ENCODE data around the gene TAS1R3.
"Not testable (repeated sequence)": the region's sequence is repeated elsewhere in the genome, so short reads cannot be mapped to it uniquely, and the experiment has no call there.

The TAS1R3 gene

DNA sequence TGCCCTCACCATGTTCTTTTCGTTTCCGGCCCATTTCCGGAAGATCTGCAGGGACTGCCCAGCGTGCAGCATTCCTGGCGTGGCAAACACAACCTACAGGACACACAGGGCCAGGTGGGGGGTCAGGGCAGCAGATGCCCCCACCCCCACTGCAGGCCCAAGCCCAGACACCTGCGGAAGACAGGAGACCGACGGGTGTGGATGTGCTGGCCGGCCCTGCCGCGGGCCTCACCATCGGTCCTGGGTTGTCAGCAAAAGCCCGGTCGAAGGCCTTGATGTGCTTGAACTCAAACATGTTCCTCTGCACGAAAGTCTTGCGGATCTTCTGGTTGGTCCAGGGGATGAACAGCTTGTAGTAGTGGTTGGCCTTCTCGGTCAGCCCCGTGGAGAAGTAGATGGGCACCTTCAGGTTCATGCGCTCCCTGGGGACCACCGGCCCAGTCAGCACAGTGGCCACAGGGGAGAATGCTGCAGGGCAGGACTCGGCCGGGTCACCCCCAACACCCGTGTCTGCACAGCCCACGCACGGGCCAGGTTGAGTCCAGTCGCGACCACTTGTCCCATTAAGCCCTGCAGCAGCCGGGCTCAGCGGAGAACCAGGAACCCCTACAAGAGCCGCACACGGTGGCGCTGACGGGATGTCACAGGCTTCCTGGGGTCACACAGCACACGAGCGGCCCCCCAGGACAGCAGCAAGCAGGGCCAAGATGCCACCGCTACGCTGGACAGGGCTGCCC is 17.4 kb upstream of the TAS1R3 start:
- in situ Hi-C loops (cut with HindIII; ENCODE audit: low sequenced_read_pairs) = no loop called here
- TF ChIP-seq, protein P1, sequence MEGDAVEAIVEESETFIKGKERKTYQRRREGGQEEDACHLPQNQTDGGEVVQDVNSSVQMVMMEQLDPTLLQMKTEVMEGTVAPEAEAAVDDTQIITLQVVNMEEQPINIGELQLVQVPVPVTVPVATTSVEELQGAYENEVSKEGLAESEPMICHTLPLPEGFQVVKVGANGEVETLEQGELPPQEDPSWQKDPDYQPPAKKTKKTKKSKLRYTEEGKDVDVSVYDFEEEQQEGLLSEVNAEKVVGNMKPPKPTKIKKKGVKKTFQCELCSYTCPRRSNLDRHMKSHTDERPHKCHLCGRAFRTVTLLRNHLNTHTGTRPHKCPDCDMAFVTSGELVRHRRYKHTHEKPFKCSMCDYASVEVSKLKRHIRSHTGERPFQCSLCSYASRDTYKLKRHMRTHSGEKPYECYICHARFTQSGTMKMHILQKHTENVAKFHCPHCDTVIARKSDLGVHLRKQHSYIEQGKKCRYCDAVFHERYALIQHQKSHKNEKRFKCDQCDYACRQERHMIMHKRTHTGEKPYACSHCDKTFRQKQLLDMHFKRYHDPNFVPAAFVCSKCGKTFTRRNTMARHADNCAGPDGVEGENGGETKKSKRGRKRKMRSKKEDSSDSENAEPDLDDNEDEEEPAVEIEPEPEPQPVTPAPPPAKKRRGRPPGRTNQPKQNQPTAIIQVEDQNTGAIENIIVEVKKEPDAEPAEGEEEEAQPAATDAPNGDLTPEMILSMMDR (IDR thresholded peaks at IDR 0.05; ENCODE audit: low read depth, low read length) = no peak
- no peak for DNase-seq (ENCODE audit: low read depth, low spot score)
- H3K4me3 ChIP-seq (ENCODE audit: low read depth, low read length) = no peak overlapping the region

DNA sequence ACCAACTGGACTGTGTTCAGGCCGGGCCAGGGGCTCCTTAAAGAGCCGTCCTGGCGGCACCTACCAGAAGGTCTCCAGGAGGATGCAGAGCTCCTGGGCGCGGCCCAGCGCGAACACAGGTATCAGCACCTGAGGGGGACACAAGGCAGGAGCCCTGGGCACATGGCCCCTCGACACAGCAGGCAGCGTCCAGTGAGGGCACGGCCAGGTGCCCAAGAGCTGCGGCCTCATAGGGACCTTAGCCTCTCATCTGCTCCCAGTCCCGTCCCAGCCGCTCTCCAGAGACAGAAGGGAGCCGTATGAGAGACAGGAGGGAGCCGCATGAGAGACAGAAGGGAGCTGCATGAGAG is 16.9 kb upstream of the TAS1R3 start:
- in situ Hi-C loops (cut with HindIII; ENCODE audit: low sequenced_read_pairs) = no loop called here
- no peak overlapping the region for H3K4me3 ChIP-seq (ENCODE audit: low read depth, low read length)
- TF ChIP-seq, protein P1 (IDR thresholded peaks at IDR 0.05; ENCODE audit: low read depth, low read length) = no peak
- no peak for DNase-seq (ENCODE audit: low read depth, low spot score)

DNA sequence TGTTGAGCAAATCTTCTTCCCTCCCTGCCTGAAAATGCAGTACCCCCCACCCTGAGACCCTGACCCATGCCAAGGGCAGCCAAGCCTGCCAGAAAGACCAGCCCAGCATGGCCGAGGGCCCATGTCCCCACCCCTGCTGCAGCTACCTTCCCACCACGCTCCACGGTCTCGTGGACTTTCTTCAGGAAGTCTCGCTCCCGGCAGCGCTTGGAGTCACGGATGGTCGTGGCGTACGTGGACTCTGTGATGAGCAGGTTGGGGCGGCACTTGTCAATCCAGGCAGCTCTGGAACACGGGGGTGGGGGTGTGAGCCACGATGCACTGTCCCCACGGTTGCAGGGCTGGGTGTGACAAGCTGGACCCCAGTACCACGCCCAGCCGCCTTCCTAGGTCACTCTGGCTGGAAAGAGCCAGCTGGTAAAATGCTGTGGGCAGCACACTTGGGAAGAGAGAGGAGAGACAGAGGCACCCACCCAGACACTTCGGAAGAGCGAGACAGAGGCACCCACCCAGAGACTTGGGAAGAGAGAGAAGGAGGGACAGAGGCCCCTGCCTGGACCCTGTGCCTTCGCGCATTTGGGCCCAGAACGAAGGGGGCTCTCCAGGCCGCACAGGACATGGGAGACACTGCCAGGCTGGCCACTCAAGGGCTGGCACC is 16.3 kb upstream of the TAS1R3 start:
- no peak for DNase-seq (ENCODE audit: low read depth, low spot score)
- in situ Hi-C loops (cut with HindIII; ENCODE audit: low sequenced_read_pairs) = no loop called here
- TF ChIP-seq, protein P1 (IDR thresholded peaks at IDR 0.05; ENCODE audit: low read depth, low read length) = no peak
- H3K4me3 ChIP-seq (ENCODE audit: low read depth, low read length) = no peak overlapping the region

DNA sequence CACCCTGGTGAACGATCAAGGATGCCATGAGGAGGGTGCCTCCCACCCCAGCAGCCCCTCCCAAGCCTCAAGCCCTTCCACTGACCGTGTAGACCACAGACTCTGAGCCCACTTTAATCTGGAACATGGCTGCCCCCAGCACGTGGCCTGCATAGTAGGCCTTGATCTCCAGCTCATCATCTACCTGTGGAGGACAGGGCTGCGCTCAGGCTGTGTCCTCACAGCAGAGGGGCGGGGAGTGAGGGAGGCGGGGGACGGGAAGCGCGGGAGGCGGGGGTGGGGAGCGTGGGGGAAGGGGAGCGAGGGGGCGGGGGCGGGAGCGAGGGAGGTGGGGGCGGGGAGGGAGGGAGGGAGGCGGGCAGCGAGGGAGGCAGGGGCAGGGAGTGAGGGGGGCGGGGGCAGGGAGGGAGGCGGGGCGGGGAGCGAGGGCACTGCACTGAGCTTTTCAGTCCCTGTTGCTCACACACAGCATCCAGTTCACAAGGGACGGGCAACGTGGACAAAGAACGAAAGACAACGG is 15.6 kb upstream of the TAS1R3 start:
- no peak overlapping the region for H3K4me3 ChIP-seq (ENCODE audit: low read depth, low read length)
- in situ Hi-C loops (cut with HindIII; ENCODE audit: low sequenced_read_pairs) = no loop called here
- TF ChIP-seq, protein P1 (IDR thresholded peaks at IDR 0.05; ENCODE audit: low read depth, low read length) = no peak
- DNase-seq (ENCODE audit: low read depth, low spot score) = no peak

DNA sequence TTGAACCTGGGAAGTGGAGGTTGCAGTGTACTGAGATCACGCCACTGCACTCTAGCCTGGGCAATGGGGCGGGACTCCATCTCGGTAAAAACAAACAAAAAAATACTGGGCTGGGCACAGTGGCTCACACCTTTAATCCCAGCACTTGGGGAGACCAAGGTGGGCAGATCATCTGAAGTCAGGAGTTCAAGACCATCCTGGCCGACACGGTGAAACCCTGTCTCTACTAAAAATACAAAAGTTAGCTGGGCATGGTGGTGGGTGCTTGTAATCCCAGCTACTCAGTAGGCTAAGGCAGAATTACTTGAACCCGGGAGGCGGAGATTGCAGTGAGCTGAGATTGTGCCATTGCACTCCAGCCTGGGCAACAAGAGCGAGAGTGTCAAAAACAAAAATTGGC is 14.9 kb upstream of the TAS1R3 start:
- H3K4me3 ChIP-seq (ENCODE audit: low read depth, low read length); in situ Hi-C loops (cut with HindIII; ENCODE audit: low sequenced_read_pairs); DNase-seq (ENCODE audit: low read depth, low spot score): not testable (repeated sequence)

DNA sequence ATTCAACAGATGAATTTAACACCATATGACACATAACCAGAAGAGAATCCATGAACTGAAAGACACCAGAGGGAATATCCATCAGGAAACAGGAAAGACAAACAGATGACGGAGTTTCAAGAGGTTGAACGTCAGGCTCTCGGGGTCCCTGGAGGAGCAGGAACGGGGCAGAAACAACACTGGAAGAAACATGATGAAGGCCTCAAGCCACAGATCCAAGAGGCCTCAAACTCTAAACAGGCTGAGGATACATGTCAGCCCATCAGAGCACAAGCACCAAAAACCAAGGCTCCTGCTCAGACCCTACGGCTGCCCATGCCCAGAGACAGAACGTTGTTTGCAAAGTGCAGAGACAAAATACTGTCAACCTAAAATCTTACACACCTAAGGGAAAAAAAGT is 13.7 kb upstream of the TAS1R3 start:
- no peak for DNase-seq (ENCODE audit: low read depth, low spot score)
- in situ Hi-C loops (cut with HindIII; ENCODE audit: low sequenced_read_pairs) = no loop called here
- TF ChIP-seq, protein P1 (IDR thresholded peaks at IDR 0.05; ENCODE audit: low read depth, low read length) = no peak
- no peak overlapping the region for H3K4me3 ChIP-seq (ENCODE audit: low read depth, low read length)

DNA sequence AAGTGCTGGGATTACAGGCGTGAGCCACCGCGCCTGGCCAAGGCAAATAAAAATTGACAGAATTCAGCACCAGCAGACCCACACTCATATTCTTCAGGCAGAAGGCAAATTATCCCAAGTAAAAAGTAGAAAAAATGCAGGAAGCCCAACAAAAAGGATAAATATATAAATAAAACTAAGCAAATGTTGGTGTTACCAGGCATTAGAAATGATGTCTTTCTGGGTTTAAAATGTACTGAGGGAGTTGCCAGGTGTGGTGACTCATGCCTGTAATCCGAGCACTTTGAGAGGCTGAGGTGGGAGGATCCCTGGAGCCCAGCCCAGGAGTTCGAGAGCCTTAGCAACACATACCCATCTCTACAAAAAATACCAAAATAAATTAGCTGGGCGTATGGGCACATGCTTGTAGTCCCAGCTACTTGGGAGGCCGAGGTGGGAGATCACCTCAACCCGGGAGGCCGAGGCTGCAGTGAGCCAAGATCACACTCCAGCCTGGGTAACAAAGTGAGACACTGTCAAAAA is 12.9 kb upstream of the TAS1R3 start:
- peak; percentile 95 for DNase-seq (ENCODE audit: low read depth, low spot score)
- no peak overlapping the region for H3K4me3 ChIP-seq (ENCODE audit: low read depth, low read length)
- in situ Hi-C loops (cut with HindIII; ENCODE audit: low sequenced_read_pairs) = no loop called here
- TF ChIP-seq, protein P1 (IDR thresholded peaks at IDR 0.05; ENCODE audit: low read depth, low read length) = no peak

Data from astrocyte of the spinal cord (primary cell).